Right lobe of liver (tissue), 4 donors: ENCODE results near the gene CRP.

Experiments
- POLR2A ChIP-seq: fragments of 450-650 bp; IDR thresholded peaks from one replicate; pipeline ENCODE4 v1.6.1; 2017; ENCODE audit warnings: antibody characterized with exemption, mild to moderate bottlenecking
- TF ChIP-seq, protein P1 (sequence below), 4 donors: fragments of 200-600 bp in 3 of 4; fragments of 450-650 bp in 1 of 4; IDR thresholded peaks; one replicate each; pipeline versions ENCODE4 v1.5.1 to v1.8.0; 2016 to 2022; ENCODE audit warnings: antibody characterized with exemption in 4 of 4, mild to moderate bottlenecking in 2 of 4
- donor health status: DM: no; HTN: no; CAD: no.
- donor health status: DM: no; HTN: no; CAD: no.
- donor health status: DM: no; HTN: yes; CAD: no.

DNA sequence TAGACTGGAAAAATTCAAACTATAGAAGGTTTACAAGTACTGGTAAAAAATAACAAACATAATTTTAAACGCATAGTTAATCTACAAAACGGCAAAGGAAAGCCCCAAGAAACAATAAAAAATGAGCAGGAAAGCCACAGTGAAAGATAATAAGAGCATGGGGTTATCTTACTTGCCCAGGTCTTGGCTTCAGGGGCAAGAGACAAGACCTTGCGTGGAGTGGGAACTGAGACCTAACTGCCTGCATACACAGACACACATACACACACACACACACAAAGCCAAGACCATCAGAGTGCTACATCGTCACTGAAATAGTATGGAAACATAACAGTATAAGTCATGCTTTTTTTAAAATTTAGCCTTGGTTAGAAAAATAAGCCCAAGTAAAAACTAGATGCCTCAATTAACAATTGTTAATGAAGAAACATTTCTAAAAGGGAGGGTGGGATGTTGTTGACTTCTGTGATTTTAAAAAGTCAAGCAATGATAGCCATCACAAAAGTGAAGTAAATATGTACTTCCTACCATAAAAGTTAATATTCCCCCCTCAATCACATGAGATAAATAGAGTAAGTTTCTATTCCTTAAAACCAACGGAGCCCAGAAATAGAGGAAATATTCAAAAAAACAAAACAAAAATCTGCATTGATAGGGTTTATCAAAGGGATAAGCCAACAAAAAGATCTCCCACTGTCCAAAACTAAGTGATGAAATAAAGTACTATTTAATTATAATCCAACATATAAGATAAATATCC, 29.4 kb upstream of the CRP start:
- TF ChIP-seq, protein P1, sequence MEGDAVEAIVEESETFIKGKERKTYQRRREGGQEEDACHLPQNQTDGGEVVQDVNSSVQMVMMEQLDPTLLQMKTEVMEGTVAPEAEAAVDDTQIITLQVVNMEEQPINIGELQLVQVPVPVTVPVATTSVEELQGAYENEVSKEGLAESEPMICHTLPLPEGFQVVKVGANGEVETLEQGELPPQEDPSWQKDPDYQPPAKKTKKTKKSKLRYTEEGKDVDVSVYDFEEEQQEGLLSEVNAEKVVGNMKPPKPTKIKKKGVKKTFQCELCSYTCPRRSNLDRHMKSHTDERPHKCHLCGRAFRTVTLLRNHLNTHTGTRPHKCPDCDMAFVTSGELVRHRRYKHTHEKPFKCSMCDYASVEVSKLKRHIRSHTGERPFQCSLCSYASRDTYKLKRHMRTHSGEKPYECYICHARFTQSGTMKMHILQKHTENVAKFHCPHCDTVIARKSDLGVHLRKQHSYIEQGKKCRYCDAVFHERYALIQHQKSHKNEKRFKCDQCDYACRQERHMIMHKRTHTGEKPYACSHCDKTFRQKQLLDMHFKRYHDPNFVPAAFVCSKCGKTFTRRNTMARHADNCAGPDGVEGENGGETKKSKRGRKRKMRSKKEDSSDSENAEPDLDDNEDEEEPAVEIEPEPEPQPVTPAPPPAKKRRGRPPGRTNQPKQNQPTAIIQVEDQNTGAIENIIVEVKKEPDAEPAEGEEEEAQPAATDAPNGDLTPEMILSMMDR (IDR thresholded peaks at IDR 0.05) = no peak
- TF ChIP-seq POLR2A = no peak
